Bronchial epithelial cell (primary cell): ENCODE data around the gene DENND2A. TPM values are rescaled to one million over a fixed set of nuclear protein-coding genes. Genes with fewer than 3 reads are reported as not detected.
"Not testable (repeated sequence)": the region's sequence is repeated elsewhere in the genome, so short reads cannot be mapped to it uniquely, and the experiment has no call there.

Experiments used
- DNase-seq: peaks from one replicate; pipeline ENCODE4 v3.0.0-alpha.2; 2010; ENCODE audit warnings: low read depth
- FAIRE-seq: peaks from 2 replicates; lab custom pipeline; 2011; peaks lifted over from hg19 to GRCh38; lab: Jason Lieb, UNC
- H3K27me3 ChIP-seq: 2 replicates; pipeline ENCODE4 v1.5.1; 2011; ENCODE audit warnings: low read length; ENCODE audit not compliant: control insufficient read depth, insufficient read depth
- H3K36me3 ChIP-seq: 2 replicates; pipeline ENCODE4 v1.5.1; 2011; ENCODE audit warnings: low read length; ENCODE audit not compliant: control insufficient read depth, insufficient read depth
- H3K4me3 ChIP-seq: 2 replicates; pipeline ENCODE4 v1.5.1; 2011; ENCODE audit warnings: mild to moderate bottlenecking, low read depth, low read length, control low read depth
- CTCF ChIP-seq: IDR thresholded peaks from 2 replicates; pipeline ENCODE4 v1.5.1; 2011; ENCODE audit warnings: mild to moderate bottlenecking, moderate library complexity, low read length, control low read depth, inconsistent platforms; ENCODE audit not compliant: insufficient read depth, severe bottlenecking
- total RNA-seq: library from RNA; depleted of rRNA; stranded (reverse); fragments of >200 nt; gene quantifications from 2 replicates; pipeline ENCODE4 v1.2.1, GENCODE V29; 2014

Gene DENND2A
- total RNA-seq, 1 donor from 2014 or later, result 0.26 TPM

- H3K27me3 ChIP-seq, result peaks cover 4% of the 10 kb centered on the region
- no peaks in the 10 kb centered on the region for H3K36me3 ChIP-seq
- DNase-seq (no peak), FAIRE-seq (no peak)
- no peak overlapping the region for H3K4me3 ChIP-seq
- no peak for TF ChIP-seq CTCF
Observed at GRCh38 chr7:140576589-140576988, 64.0 kb downstream of the DENND2A start.

- DNase-seq, result peak; percentile 79
- TF ChIP-seq CTCF, result no peak
- Histone ChIP-seq H3K36me3 (no peaks in the 10 kb centered on the region), H3K27me3 (peaks cover 4% of the 10 kb centered on the region), H3K4me3 (no peak overlapping the region)
- FAIRE-seq, result peak; percentile 93
Observed at GRCh38 chr7:140571538-140572122, 69.0 kb downstream of the DENND2A start.

GRCh38 chr7:140570120-140570519 lies 70.5 kb downstream of the DENND2A start:
- no peak for FAIRE-seq
- TF ChIP-seq CTCF, result no peak

GRCh38 chr7:140568021-140568813 lies 72.4 kb downstream of the DENND2A start:
- TF ChIP-seq CTCF, result no peak
- no peaks in the 10 kb centered on the region for H3K36me3 ChIP-seq
- no peaks in the 10 kb centered on the region for H3K27me3 ChIP-seq
- no peak overlapping the region for H3K4me3 ChIP-seq
- DNase-seq, result no peak
- no peak for FAIRE-seq

More at GRCh38 chr7:140570120-140570519, 70.5 kb downstream of the DENND2A start:
- H3K27me3 ChIP-seq, result peaks cover 4% of the 10 kb centered on the region
- H3K4me3 ChIP-seq, result no peak overlapping the region
- DNase-seq, result no peak
- no peaks in the 10 kb centered on the region for H3K36me3 ChIP-seq

GRCh38 chr7:140566186-140566585 lies 74.4 kb downstream of the DENND2A start:
- not testable (repeated sequence) for FAIRE-seq, H3K4me3 ChIP-seq, H3K36me3 ChIP-seq, H3K27me3 ChIP-seq
- peak; percentile 29 for DNase-seq

GRCh38 chr7:140565761-140566160 lies 74.9 kb downstream of the DENND2A start:
- H3K36me3 ChIP-seq, DNase-seq, H3K4me3 ChIP-seq, H3K27me3 ChIP-seq, FAIRE-seq: not testable (repeated sequence)
